Panc1 (cell line): Measurements from ENCODE around the gene ZBTB7C. TPM values are rescaled to one million over a fixed set of nuclear protein-coding genes. Genes with fewer than 3 reads are reported as not detected.

ENCODE experiments used
- ATAC-seq: fragments of 200-7000 bp; cut with Tn5 transposase; 2 replicates; pipeline ENCODE4 v1.9.1; 2020; ENCODE audit warnings: mild to moderate bottlenecking, moderate library complexity
- BruUV-seq: library from RNA; stranded (reverse); fragments of 400-500 nt; replicated peaks from 2 replicates; lab custom pipeline; 2021; lab: Mats Ljungman, UMichigan
- CTCF ChIA-PET: fragments of 300-600 bp; sonication (Branson Sonifier 250); formaldehyde crosslinking; loops from one replicate; lab custom pipeline; 2022; ENCODE audit warnings: antibody characterized with exemption; lab: Charles Lee
- POLR2A ChIA-PET: fragments of 300-600 bp; sonication (Branson Sonifier 250); formaldehyde crosslinking; loops from one replicate; lab custom pipeline; 2022; ENCODE audit warnings: antibody characterized with exemption; lab: Charles Lee
- DNase-seq: peaks from one replicate; pipeline ENCODE4 v3.0.0-alpha.2; 2010; ENCODE audit warnings: low read depth, low spot score
- H3K27ac ChIP-seq: 2 replicates; pipeline ENCODE4 v1.5.1; 2011; ENCODE audit warnings: mild to moderate bottlenecking, low read length, inconsistent platforms
- H3K27me3 ChIP-seq: fragments of 200-500 bp; sonication (Bioruptor generic); 2 replicates; pipeline ENCODE4 v1.6.0; 2014; ENCODE audit warnings: low read length, inconsistent platforms; ENCODE audit not compliant: control insufficient read depth, insufficient read depth
- H3K36me3 ChIP-seq: fragments of 200-500 bp; sonication (Bioruptor generic); 2 replicates; pipeline ENCODE4 v1.5.1; 2014; ENCODE audit warnings: inconsistent platforms, mild to moderate bottlenecking, low read length, moderate library complexity; ENCODE audit not compliant: control insufficient read depth, insufficient read depth
- H3K4me1 ChIP-seq: 2 replicates; pipeline ENCODE4 v1.5.1; 2011; ENCODE audit warnings: inconsistent platforms, mild to moderate bottlenecking, low read length, moderate library complexity; ENCODE audit not compliant: control insufficient read depth, insufficient read depth
- H3K4me3 ChIP-seq, 2 experiments: 2 replicates each; pipeline ENCODE4 v1.5.1; 2011 to 2012; ENCODE audit warnings: low read depth in 2 of 2, low read length in 2 of 2, mild to moderate bottlenecking in 2 of 2, inconsistent platforms in 1 of 2, moderate library complexity in 1 of 2
- H3K9me3 ChIP-seq: fragments of 200-500 bp; sonication (Bioruptor generic); 2 replicates; pipeline ENCODE4 v1.5.1; 2014; ENCODE audit warnings: low read depth, mild to moderate bottlenecking, inconsistent platforms, low read length, moderate library complexity; ENCODE audit not compliant: control insufficient read depth, insufficient read depth
- POLR2AphosphoS5 ChIP-seq: IDR thresholded peaks from 2 replicates; pipeline ENCODE4 v1.6.1; 2012; ENCODE audit warnings: mild to moderate bottlenecking, low read depth, low read length, moderate library complexity
- SIN3A ChIP-seq: IDR thresholded peaks from 2 replicates; pipeline ENCODE4 v1.6.1; 2012; ENCODE audit warnings: low read depth, mild to moderate bottlenecking, low read length, moderate library complexity, borderline replicate concordance; ENCODE audit not compliant: insufficient read depth
- TCF7L2 ChIP-seq: IDR thresholded peaks from 2 replicates; pipeline ENCODE4 v1.6.1; 2011; ENCODE audit warnings: mild to moderate bottlenecking, low read depth, low read length, inconsistent platforms
- in situ Hi-C: cut with HindIII; loops from 2 replicates; pipeline ENCODE4 v1.10.0; 2016; ENCODE audit warnings: low sequenced_read_pairs, low pct_unique_long_range_greater_than_20kb
- intact Hi-C: fragments of 100-400 bp; cut with micrococcal nuclease; formaldehyde crosslinking; loops from one replicate; pipeline ENCODE4 v1.10.0; 2022; ENCODE audit not compliant: unreplicated experiment
- total RNA-seq: library from RNA; stranded (reverse); gene quantifications from one replicate; pipeline ENCODE4 v1.2.1, GENCODE V29; 2021; ENCODE audit not compliant: unreplicated experiment
- TF ChIP-seq, protein P1 (sequence below), 2 experiments: IDR thresholded peaks; 2 replicates each; pipeline ENCODE4 v1.6.1; 2011 to 2012; ENCODE audit warnings: low read depth in 2 of 2, control low read depth in 1 of 2, low read length in 1 of 2, mild to moderate bottlenecking in 1 of 2, moderate library complexity in 1 of 2; ENCODE audit not compliant: insufficient read depth in 1 of 2
- TF ChIP-seq, protein P2 (sequence below): fragments of 450-650 bp; IDR thresholded peaks from 2 replicates; pipeline ENCODE4 v1.5.1; 2017; ENCODE audit warnings: mild to moderate bottlenecking

ZBTB7C gene
- total RNA-seq, 1 experiment from 2014 or later: 0.03 TPM

DNA sequence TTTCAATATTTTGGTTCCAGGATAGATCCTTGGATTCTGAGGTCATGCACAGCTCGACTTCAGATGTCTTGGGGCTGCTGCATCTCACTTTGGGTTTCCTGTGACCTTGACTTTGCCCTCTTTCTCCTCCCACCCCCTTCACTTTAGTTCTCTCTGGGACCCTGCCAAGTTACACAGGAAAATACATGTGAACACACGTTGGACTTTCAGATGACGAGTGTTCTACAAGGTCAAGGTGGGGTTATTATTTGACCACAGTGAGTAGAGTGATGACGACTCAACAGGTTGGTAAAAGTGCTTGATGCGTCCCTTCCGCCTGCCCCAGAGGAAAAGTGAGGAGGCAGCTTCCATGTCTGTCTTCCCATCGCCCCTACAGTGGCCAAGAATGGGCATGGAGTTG, 356.3 kb downstream of the ZBTB7C start:
- no peak for DNase-seq
- intact Hi-C loops (no loop called here), in situ Hi-C loops (no loop called here)
- Histone ChIP-seq H3K4me3 (no peak overlapping the region), H3K4me1 (no peaks in the 10 kb centered on the region), H3K9me3 (no peaks in the 10 kb centered on the region), H3K27ac (no peak overlapping the region), H3K27me3 (no peaks in the 10 kb centered on the region; the same call in 1 of the 2 replicates), H3K36me3 (no peaks in the 10 kb centered on the region)
- TF ChIP-seq POLR2AphosphoS5 (no peak), TCF7L2 (no peak), SIN3A (no peak)
- TF ChIP-seq, protein P1, sequence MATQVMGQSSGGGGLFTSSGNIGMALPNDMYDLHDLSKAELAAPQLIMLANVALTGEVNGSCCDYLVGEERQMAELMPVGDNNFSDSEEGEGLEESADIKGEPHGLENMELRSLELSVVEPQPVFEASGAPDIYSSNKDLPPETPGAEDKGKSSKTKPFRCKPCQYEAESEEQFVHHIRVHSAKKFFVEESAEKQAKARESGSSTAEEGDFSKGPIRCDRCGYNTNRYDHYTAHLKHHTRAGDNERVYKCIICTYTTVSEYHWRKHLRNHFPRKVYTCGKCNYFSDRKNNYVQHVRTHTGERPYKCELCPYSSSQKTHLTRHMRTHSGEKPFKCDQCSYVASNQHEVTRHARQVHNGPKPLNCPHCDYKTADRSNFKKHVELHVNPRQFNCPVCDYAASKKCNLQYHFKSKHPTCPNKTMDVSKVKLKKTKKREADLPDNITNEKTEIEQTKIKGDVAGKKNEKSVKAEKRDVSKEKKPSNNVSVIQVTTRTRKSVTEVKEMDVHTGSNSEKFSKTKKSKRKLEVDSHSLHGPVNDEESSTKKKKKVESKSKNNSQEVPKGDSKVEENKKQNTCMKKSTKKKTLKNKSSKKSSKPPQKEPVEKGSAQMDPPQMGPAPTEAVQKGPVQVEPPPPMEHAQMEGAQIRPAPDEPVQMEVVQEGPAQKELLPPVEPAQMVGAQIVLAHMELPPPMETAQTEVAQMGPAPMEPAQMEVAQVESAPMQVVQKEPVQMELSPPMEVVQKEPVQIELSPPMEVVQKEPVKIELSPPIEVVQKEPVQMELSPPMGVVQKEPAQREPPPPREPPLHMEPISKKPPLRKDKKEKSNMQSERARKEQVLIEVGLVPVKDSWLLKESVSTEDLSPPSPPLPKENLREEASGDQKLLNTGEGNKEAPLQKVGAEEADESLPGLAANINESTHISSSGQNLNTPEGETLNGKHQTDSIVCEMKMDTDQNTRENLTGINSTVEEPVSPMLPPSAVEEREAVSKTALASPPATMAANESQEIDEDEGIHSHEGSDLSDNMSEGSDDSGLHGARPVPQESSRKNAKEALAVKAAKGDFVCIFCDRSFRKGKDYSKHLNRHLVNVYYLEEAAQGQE (IDR thresholded peaks at IDR 0.05; ENCODE audit: insufficient read depth in 1 of 2, low read depth in 2 of 2, low read length in 1 of 2): no peak
- TF ChIP-seq, protein P2, sequence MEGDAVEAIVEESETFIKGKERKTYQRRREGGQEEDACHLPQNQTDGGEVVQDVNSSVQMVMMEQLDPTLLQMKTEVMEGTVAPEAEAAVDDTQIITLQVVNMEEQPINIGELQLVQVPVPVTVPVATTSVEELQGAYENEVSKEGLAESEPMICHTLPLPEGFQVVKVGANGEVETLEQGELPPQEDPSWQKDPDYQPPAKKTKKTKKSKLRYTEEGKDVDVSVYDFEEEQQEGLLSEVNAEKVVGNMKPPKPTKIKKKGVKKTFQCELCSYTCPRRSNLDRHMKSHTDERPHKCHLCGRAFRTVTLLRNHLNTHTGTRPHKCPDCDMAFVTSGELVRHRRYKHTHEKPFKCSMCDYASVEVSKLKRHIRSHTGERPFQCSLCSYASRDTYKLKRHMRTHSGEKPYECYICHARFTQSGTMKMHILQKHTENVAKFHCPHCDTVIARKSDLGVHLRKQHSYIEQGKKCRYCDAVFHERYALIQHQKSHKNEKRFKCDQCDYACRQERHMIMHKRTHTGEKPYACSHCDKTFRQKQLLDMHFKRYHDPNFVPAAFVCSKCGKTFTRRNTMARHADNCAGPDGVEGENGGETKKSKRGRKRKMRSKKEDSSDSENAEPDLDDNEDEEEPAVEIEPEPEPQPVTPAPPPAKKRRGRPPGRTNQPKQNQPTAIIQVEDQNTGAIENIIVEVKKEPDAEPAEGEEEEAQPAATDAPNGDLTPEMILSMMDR: no peak
- BruUV-seq: no TSS peak
- ChIA-PET CTCF (no interaction called here), POLR2A (no interaction called here)
- no peak for ATAC-seq

DNA sequence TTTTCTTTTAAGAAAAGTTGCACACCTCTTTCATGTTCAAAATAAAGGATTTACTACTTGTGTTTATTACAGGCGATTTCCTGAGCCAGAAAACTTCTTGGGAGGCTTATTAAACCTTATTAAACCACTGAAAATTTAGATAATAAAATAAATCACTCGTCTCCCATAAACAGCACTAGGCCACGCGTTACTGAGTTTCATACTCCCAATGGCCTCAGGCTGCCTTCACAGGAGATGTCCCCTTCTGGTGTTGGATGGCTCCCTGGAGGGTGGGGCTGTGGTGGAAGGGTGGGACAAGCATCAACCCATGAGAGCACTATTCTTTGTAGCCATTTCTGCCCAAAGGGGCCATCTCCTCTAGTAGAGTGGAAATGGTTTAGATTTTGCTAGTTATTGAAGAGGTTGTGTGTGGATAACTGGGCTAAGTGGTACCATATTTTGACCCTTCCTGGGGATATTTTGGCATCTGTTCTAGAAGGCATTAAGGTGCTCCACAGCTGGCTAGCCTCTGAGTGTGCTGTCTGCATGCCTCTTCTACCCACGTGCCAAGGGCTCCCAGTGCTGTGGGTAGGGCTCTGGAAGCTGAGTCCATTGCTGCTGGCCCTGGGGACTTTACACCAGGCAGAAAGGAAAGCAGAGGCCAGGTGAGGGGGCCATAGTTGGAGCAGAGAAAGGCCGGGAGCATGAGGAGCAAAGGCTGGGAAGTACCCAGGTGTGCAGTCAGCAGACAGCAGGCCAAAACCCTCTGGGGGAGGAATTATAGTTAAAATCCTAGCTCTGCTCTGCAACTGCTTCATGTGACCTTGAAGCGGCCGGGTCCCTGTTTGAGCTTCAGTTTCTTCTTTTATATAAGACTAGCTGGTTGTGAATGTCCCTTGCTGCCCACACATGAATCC, 357.0 kb downstream of the ZBTB7C start:
- no peak for DNase-seq
- H3K4me1 ChIP-seq: no peaks in the 10 kb centered on the region
- no peak for ATAC-seq
- no TSS peak for BruUV-seq
- no peaks in the 10 kb centered on the region for H3K36me3 ChIP-seq
- H3K27ac ChIP-seq: no peak overlapping the region
- intact Hi-C loops (no loop called here), in situ Hi-C loops (no loop called here)
- no peaks in the 10 kb centered on the region; the same call in 1 of the 2 replicates for H3K27me3 ChIP-seq
- no peaks in the 10 kb centered on the region for H3K9me3 ChIP-seq
- ChIA-PET CTCF (no interaction called here), POLR2A (no interaction called here)
- TF ChIP-seq SIN3A: no peak
- no peak for TF ChIP-seq TCF7L2
- TF ChIP-seq, protein P2: no peak
- TF ChIP-seq, protein P1 (IDR thresholded peaks at IDR 0.05; ENCODE audit: insufficient read depth in 1 of 2, low read depth in 2 of 2, low read length in 1 of 2): no peak
- TF ChIP-seq POLR2AphosphoS5: no peak
- no peak overlapping the region for H3K4me3 ChIP-seq
